Body of pancreas (tissue), 4 donors: ENCODE data around the gene FIG4.

Source experiments
- CTCF ChIP-seq, 7 experiments: fragments of 450-650 bp in 4 of 7; fragments of 200-600 bp in 3 of 7; sonication (generic) in 3 of 7; IDR thresholded peaks; one replicate each; pipeline ENCODE4 v1.5.1; 2016 to 2019; ENCODE audit warnings: antibody characterized with exemption in 7 of 7
- POLR2A ChIP-seq, 3 donors: fragments of 450-650 bp; IDR thresholded peaks; one replicate each; pipeline ENCODE4 v1.6.1; 2016; ENCODE audit warnings: antibody characterized with exemption in 3 of 3, mild to moderate bottlenecking in 2 of 3

GRCh38 chr6:109820706-109821350, 129.7 kb downstream of the FIG4 start:
- TF ChIP-seq CTCF (IDR thresholded peaks at IDR 0.05) (no peak), POLR2A (IDR thresholded peaks at IDR 0.05) (no peak)
